ENCODE data around the gene STAT3.

DNA sequence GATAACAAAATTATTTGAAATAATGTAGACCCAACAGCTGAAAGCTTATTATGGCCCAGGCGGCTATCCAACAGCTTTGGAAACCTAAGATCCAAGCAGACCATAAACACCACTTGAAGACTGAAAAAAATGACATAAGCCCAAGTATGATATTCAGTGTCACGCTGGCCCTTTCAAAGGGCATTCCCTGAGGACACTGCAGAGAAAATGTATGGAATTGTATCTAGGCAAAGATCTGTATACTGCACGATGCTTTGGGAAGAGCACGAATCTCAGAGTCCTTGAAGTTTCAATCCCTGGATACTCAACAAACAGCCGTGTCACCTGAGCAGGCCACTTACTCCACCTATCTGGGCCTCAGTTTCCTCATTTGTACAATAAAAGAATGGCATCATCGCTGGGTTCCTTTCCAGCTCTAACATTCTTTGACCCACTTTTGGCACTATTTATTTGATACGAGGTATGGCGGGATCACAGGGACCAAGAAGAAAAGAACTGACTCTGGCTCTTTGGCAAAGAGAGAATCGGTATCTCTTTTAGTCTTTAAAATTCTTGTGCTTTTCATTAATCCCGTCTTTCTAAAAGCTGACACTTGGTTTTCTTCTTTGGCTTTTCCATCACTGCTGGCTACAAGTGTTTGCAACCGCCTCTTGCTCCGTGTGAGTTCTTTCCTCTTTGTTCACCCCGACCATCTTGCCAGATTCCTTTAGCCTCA lies 113.3 kb downstream of the STAT3 start:
- TF ChIP-seq CHD2 (IDR thresholded peaks at IDR 0.05; ENCODE audit: low read depth, low read length) (no peak), RAD21 (CRISPR knock-in tag; conservative IDR thresholded peaks at IDR 0.05 in 1 of 2, IDR thresholded peaks at IDR 0.05 in 1 of 2) (no peak)
- TF ChIP-seq, protein P1, sequence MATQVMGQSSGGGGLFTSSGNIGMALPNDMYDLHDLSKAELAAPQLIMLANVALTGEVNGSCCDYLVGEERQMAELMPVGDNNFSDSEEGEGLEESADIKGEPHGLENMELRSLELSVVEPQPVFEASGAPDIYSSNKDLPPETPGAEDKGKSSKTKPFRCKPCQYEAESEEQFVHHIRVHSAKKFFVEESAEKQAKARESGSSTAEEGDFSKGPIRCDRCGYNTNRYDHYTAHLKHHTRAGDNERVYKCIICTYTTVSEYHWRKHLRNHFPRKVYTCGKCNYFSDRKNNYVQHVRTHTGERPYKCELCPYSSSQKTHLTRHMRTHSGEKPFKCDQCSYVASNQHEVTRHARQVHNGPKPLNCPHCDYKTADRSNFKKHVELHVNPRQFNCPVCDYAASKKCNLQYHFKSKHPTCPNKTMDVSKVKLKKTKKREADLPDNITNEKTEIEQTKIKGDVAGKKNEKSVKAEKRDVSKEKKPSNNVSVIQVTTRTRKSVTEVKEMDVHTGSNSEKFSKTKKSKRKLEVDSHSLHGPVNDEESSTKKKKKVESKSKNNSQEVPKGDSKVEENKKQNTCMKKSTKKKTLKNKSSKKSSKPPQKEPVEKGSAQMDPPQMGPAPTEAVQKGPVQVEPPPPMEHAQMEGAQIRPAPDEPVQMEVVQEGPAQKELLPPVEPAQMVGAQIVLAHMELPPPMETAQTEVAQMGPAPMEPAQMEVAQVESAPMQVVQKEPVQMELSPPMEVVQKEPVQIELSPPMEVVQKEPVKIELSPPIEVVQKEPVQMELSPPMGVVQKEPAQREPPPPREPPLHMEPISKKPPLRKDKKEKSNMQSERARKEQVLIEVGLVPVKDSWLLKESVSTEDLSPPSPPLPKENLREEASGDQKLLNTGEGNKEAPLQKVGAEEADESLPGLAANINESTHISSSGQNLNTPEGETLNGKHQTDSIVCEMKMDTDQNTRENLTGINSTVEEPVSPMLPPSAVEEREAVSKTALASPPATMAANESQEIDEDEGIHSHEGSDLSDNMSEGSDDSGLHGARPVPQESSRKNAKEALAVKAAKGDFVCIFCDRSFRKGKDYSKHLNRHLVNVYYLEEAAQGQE (IDR thresholded peaks at IDR 0.05; ENCODE audit: borderline replicate concordance): no peak
- TF ChIP-seq, protein P1 (CRISPR knock-in tag; IDR thresholded peaks at IDR 0.05; ENCODE audit: low read depth): no peak
- TF ChIP-seq, protein P2, sequence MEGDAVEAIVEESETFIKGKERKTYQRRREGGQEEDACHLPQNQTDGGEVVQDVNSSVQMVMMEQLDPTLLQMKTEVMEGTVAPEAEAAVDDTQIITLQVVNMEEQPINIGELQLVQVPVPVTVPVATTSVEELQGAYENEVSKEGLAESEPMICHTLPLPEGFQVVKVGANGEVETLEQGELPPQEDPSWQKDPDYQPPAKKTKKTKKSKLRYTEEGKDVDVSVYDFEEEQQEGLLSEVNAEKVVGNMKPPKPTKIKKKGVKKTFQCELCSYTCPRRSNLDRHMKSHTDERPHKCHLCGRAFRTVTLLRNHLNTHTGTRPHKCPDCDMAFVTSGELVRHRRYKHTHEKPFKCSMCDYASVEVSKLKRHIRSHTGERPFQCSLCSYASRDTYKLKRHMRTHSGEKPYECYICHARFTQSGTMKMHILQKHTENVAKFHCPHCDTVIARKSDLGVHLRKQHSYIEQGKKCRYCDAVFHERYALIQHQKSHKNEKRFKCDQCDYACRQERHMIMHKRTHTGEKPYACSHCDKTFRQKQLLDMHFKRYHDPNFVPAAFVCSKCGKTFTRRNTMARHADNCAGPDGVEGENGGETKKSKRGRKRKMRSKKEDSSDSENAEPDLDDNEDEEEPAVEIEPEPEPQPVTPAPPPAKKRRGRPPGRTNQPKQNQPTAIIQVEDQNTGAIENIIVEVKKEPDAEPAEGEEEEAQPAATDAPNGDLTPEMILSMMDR (IDR thresholded peaks at IDR 0.05 in 2 of 3, conservative IDR thresholded peaks at IDR 0.05 in 1 of 3; ENCODE audit: insufficient read depth in 2 of 3, low read depth in 1 of 3, low read length in 3 of 3): no peak
